ENCODE measurements around the gene SPEF2.

GRCh38 chr5:35665096-35665495, 47.4 kb downstream of the SPEF2 start:
- no peak for TF ChIP-seq USF2 (IDR thresholded peaks at IDR 0.05; ENCODE audit: borderline replicate concordance, low read depth, low read length)
- no peak for TF ChIP-seq MAX (IDR thresholded peaks at IDR 0.05; ENCODE audit: low read depth, low read length)
- no peak for TF ChIP-seq RAD21 (IDR thresholded peaks at IDR 0.05; ENCODE audit: insufficient read depth, low read depth, low read length)
- no peak for TF ChIP-seq EP300 (IDR thresholded peaks at IDR 0.05; ENCODE audit: borderline replicate concordance in 1 of 2, control insufficient read depth in 1 of 2, low read depth in 2 of 2, low read length in 2 of 2)
- no peak for TF ChIP-seq RBBP5 (conservative IDR thresholded peaks at IDR 0.05)
- TF ChIP-seq POLR2A (IDR thresholded peaks at IDR 0.05; ENCODE audit: low read depth, low read length), result no peak
- no peak for TF ChIP-seq ATF3 (IDR thresholded peaks at IDR 0.05; ENCODE audit: borderline replicate concordance, extremely low read depth, low read depth, low read length)
- no peak for TF ChIP-seq SIN3A (IDR thresholded peaks at IDR 0.05; ENCODE audit: low read depth, low read length)
- no peak for TF ChIP-seq SPI1 (IDR thresholded peaks at IDR 0.05; ENCODE audit: borderline replicate concordance, insufficient read depth, low read depth, low read length)
- TF ChIP-seq POLR2AphosphoS5 (IDR thresholded peaks at IDR 0.05; ENCODE audit: low read length), result no peak
